ENCODE data around the gene PPARD. TPM values are rescaled to one million over a fixed set of nuclear protein-coding genes. Genes with fewer than 3 reads are reported as not detected.

The PPARD gene
- polyA plus RNA-seq, 2 of the 4 experiments (the other 2 are of a cell fraction): 3.8 to 5.9 TPM

GRCh38 chr6:35377002-35377401 is 34.6 kb downstream of the PPARD start (continued):
- no peak for TF ChIP-seq CTCF (IDR thresholded peaks at IDR 0.05)
- no peak for TF ChIP-seq NPAS2 (CRISPR knock-in tag; IDR thresholded peaks at IDR 0.05; ENCODE audit: borderline replicate concordance)
- TF ChIP-seq ZC3H11A (IDR thresholded peaks at IDR 0.05): no peak
- TF ChIP-seq KDM1A (IDR thresholded peaks at IDR 0.05; ENCODE audit: low read depth): no peak
- no peak for TF ChIP-seq RCOR1 (IDR thresholded peaks at IDR 0.05; ENCODE audit: low read depth, low read length)
- TF ChIP-seq PBX3 (IDR thresholded peaks at IDR 0.05): no peak
- no peak for TF ChIP-seq RARB (CRISPR knock-in tag; IDR thresholded peaks at IDR 0.05)

GRCh38 chr6:35378261-35378660 is 35.9 kb downstream of the PPARD start:
- Histone ChIP-seq H3K9me3 (no peaks in the 10 kb centered on the region), H3K4me1 (no peaks in the 10 kb centered on the region), H3K4me3 (no peak overlapping the region), H3K4me2 (no peak overlapping the region), H3K27ac (no peak overlapping the region)
- FAIRE-seq (no peak), DNase-seq (ENCODE audit: low read depth in 1 of 2, low spot score in 1 of 2) (no peak), ATAC-seq (no peak)
- ChIA-PET CTCF (no interaction called here), POLR2A (no interaction called here)
- WGBS (ENCODE audit: missing lambda C conversion rate): 91% methylated on average over 2 of the region's 2 CpGs
- no peak for TF ChIP-seq MAFK (IDR thresholded peaks at IDR 0.05; ENCODE audit: partially characterized antibody)
- no peak for TF ChIP-seq GATA3 (IDR thresholded peaks at IDR 0.05; ENCODE audit: borderline replicate concordance)
- no peak for TF ChIP-seq HDAC2 (IDR thresholded peaks at IDR 0.05)
- TF ChIP-seq MAZ (IDR thresholded peaks at IDR 0.05; ENCODE audit: borderline replicate concordance, low read depth, low read length): no peak
- TF ChIP-seq MAX (IDR thresholded peaks at IDR 0.05): no peak
- TF ChIP-seq JUNB (IDR thresholded peaks at IDR 0.05): no peak
- TF ChIP-seq CHD4 (IDR thresholded peaks at IDR 0.05; ENCODE audit: borderline replicate concordance): no peak
- no peak for TF ChIP-seq CBX2 (IDR thresholded peaks at IDR 0.05; ENCODE audit: borderline replicate concordance, low read depth)
- no peak for TF ChIP-seq EP300 (IDR thresholded peaks at IDR 0.05)
- no peak for TF ChIP-seq CTCF (IDR thresholded peaks at IDR 0.05)
- TF ChIP-seq ZSCAN20 (CRISPR knock-in tag; IDR thresholded peaks at IDR 0.05): no peak
- TF ChIP-seq HES2 (IDR thresholded peaks at IDR 0.05): no peak
- no peak for TF ChIP-seq CBX8 (IDR thresholded peaks at IDR 0.05)

GRCh38 chr6:35381132-35381531 is 38.8 kb downstream of the PPARD start:
- ATAC-seq: no peak
- Histone ChIP-seq H3K4me1 (no peaks in the 10 kb centered on the region), H3K4me2 (no peak overlapping the region), H3K27ac (no peak overlapping the region), H3K4me3 (no peak overlapping the region), H3K9me3 (no peaks in the 10 kb centered on the region)
- FAIRE-seq: no peak
- DNase-seq (ENCODE audit: low read depth in 1 of 2, low spot score in 1 of 2): no peak
- 88% methylated on average over 6 of the region's 6 CpGs for WGBS (ENCODE audit: missing lambda C conversion rate)
- POLR2A ChIA-PET: no interaction called here
- CTCF ChIA-PET: interaction anchor here (0.6 to 0.8 kb wide), 2 partner anchors 9 to 39 kb away, joined by 3 to 4 read pairs; no protein-coding TSS in a partner anchor
- TF ChIP-seq CHD2 (IDR thresholded peaks at IDR 0.05; ENCODE audit: low read length, partially characterized antibody): no peak
- TF ChIP-seq BHLHE40 (IDR thresholded peaks at IDR 0.05; ENCODE audit: low read depth, low read length): no peak
- no peak for TF ChIP-seq EHF (CRISPR knock-in tag; IDR thresholded peaks at IDR 0.05)
- no peak for TF ChIP-seq NR3C1 (IDR thresholded peaks at IDR 0.05)
- TF ChIP-seq TFCP2L1 (CRISPR knock-in tag; IDR thresholded peaks at IDR 0.05): no peak
- no peak for TF ChIP-seq CEBPB (IDR thresholded peaks at IDR 0.05)
- TF ChIP-seq ZFP36 (IDR thresholded peaks at IDR 0.05; ENCODE audit: borderline replicate concordance, partially characterized antibody): no peak
- TF ChIP-seq SREBF2 (IDR thresholded peaks at IDR 0.05): no peak
- TF ChIP-seq E2F6 (IDR thresholded peaks at IDR 0.05; ENCODE audit: borderline replicate concordance, low read depth): no peak
- TF ChIP-seq HMGXB4 (CRISPR knock-in tag; IDR thresholded peaks at IDR 0.05; ENCODE audit: borderline replicate concordance): no peak
- TF ChIP-seq POLR2A (IDR thresholded peaks at IDR 0.05; ENCODE audit: low read length): no peak
